Skin epidermis (tissue), 12 donors: ENCODE results near the gene HLA-DOB.
"Not testable (repeated sequence)": the region's sequence is repeated elsewhere in the genome, so short reads cannot be mapped to it uniquely, and the experiment has no call there.

Source experiments
- H3K27ac ChIP-seq, 21 experiments: fragments of 200-600 bp; sonication (generic) in 11 of 21; one replicate each; pipeline ENCODE4 v1.5.0; 2020; ENCODE audit warnings: mild to moderate bottlenecking in 3 of 21, inconsistent platforms in 2 of 21, moderate library complexity in 2 of 21
- H3K4me3 ChIP-seq, 7 experiments: fragments of 200-600 bp; sonication (generic) in 2 of 7; one replicate each; pipeline ENCODE4 v1.5.0; 2020; ENCODE audit warnings: inconsistent platforms in 2 of 7, mild to moderate bottlenecking in 2 of 7, moderate library complexity in 1 of 7

Gene HLA-DOB

GRCh38 chr6:32825966-32826365 is 9.2 kb upstream of the HLA-DOB start:
- Histone ChIP-seq H3K4me3 (no peak overlapping the region), H3K27ac (peak overlapping the region in 3 of 21 experiments; percentile 12 to 21 (median 17))

GRCh38 chr6:32819729-32820128 is 2.9 kb upstream of the HLA-DOB start:
- H3K4me3 ChIP-seq = no peak overlapping the region

GRCh38 chr6:32818867-32819266 is 2.1 kb upstream of the HLA-DOB start:
- H3K27ac ChIP-seq = peak overlapping the region in 1 of 21 experiments; percentile 31

More at GRCh38 chr6:32819729-32820128, 2.9 kb upstream of the HLA-DOB start:
- H3K27ac ChIP-seq = peak overlapping the region in 1 of 21 experiments; percentile 31

DNA sequence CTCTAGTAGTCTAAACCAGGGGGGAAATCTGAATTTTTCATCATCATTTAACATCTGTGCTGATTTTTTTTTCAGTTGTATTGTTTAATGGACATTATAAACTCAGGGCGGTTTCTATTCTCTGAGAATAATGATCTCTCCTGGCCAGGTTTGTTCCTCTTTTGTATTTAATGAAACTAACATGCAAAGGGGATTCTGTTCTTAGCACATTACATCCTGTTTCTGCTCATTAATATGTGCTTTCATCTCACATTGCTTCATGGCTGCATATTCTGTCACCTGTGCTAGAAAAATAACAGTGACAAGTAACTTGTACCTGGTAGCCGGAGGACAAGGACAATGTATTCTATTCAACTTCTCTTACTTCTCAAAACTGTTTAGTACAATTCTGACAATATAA is 806 bp downstream of the HLA-DOB start:
- Histone ChIP-seq H3K4me3 (peak overlapping the region in 1 of 7 experiments; percentile 14), H3K27ac (peak overlapping the region in 18 of 21 experiments; percentile 30 to 74 (median 64))

More at GRCh38 chr6:32818867-32819266, 2.1 kb upstream of the HLA-DOB start:
- no peak overlapping the region for H3K4me3 ChIP-seq

GRCh38 chr6:32815115-32815514 is 1.7 kb downstream of the HLA-DOB start:
- peak overlapping the region in 4 of 21 experiments; percentile 65 to 71 (median 68) for H3K27ac ChIP-seq
- H3K4me3 ChIP-seq = no peak overlapping the region

DNA sequence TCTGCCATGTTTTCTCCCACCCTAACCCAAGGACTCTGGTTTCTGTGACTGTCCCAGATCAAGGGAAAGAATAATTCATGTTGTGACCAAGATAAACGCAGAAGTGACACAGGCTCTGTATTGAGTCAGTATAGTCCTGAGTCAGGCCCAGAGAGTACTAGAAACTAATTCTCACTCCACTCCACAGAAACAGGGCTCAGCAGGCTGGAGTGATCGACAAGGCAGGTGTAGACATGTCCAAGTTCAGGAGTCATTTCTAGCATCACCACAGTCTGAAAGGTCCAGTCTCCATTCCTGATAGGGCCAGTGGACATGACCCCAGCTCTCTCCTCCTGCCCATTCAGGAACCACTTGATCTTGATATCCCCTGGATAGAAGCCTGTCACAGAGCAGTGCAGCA is 2.7 kb downstream of the HLA-DOB start:
- Histone ChIP-seq H3K4me3 (no peak overlapping the region), H3K27ac (peak overlapping the region in 1 of 21 experiments; percentile 22)

GRCh38 chr6:32809171-32809570 is 7.6 kb downstream of the HLA-DOB start:
- Histone ChIP-seq H3K27ac (no peak overlapping the region), H3K4me3 (no peak overlapping the region)

DNA sequence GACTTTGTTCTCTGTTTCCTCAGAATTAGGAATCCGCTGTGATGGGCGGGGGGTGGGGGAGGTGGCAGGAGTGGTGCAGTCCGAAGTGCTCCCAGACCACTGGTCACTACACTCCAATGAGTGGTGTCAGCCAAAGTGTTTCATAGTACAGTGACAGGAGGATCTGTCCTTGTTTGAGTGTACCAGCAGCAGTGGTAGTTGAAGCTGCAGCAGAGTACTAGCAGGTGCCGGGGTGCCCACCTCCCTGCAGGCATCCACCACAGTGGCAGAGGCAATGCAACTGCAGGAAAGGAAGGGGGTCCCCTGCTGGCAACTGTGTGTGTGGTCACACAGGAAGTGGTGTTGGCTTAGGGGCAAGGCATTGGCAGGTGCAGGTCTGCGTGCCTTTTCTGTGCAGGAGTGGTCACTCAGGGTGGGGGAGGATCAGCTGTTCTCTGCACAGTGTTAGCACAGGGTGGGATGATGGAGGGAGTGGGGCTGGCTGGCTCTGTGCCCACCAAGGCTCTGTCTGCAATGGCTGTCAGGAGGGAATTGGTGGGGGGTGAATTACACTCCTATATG is 9.7 kb downstream of the HLA-DOB start:
- H3K27ac ChIP-seq = no peak overlapping the region
- no peak overlapping the region for H3K4me3 ChIP-seq

DNA sequence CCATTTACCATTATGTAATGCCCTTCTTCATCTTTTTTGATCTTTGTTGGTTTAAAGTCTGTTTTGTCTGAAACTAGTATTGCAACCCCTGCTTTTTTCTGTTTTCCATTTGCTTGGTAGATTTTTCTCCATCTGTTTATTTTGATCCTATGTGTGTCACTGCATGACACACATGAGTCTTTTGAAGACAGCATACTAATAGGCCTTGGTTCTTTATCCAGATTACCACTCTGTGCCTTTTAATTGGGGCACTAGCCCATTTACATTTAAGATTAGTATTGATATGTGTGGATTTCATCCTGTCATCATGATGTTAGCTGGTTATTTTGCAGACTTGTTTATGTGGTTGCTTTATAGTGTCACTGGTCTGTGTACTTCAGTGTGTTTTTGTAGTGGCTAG is 11.4 kb downstream of the HLA-DOB start:
- not testable (repeated sequence) for H3K4me3 ChIP-seq, H3K27ac ChIP-seq

DNA sequence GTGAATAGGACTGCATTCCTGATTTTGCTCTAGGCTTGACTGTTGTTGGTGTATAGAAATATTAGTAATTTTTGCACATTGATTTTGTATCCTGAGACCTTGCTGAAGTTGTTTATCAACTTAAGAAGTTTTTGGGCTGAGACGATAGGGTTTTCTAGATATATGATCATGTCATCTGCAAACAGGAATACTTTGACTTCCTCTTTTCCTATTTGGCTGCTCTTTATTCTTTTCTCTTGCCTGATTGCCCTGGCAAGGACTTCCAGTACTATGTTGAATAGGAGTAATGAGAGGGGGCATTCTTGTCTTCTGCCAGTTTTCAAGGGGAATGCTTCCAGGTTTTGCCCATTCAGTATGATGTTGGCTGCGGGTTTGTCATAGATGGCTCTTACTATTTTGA is 13.4 kb downstream of the HLA-DOB start:
- Histone ChIP-seq H3K4me3 (no peak overlapping the region), H3K27ac (no peak overlapping the region)

- no peak overlapping the region for H3K27ac ChIP-seq
- H3K4me3 ChIP-seq = no peak overlapping the region
These were observed 17.1 kb downstream of the HLA-DOB start for GRCh38 chr6:32799740-32800139.

DNA sequence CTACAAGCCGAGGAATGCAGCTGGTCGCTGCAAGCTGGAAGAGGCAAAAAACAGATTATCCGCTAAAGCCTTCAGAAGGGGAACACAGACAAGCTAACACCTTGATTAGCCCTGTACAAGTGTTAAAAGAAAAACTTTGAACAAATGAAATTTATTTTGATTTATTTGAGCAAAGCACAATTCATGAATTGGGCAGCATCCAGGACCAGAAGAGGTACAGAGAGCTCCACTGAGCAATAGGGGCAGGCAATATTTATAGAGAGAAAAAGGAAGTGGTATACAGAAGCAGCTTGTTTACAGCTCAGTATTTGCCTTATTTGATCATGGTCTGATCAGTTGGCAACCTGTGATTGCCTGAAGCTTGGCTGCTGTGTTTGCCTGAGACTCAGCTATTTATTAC is 17.6 kb downstream of the HLA-DOB start:
- Histone ChIP-seq H3K4me3 (no peak overlapping the region), H3K27ac (no peak overlapping the region)

DNA sequence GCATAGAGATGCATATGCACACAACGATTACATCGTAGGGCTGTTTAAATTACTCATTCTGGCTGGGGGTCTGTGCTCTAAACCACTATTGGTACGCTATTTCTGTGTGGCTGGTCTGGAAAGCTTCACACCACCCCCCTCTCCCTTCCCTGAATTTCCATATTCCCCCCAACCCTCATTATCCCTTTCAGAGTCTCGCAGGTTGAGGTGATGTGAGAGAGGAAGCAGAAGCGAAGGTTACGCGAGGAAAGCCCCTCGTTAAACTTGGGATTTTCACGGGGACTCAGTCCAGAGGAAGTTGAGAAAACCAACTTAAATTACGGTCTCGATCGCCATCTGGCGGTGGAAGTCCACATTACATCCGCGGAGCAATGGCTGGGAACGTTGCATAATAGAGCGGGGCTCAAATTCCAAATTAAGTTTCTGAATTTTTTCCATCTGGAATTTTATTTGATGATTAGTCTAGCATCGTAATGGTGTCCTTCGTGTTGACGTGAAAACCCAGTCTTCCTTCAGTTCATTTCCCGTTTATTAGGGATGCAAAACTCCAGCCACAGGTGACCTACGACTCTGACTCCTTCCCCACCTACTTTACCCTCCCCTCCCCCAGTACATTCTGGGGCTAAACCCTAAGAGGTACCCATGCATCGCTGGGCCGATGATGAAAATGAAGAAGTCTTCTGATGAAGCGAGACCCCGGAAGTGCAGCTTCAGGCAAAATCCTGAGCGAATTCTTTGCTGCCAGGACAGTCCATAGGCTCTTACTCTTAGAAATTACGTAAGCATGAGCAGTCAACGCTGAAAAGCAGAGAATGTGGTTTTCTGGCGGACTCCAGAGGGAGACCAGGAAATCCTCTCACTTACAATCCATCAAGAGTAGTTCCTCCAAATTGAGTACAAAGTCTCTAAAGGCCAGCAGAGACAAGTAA is 19.7 kb downstream of the HLA-DOB start:
- Histone ChIP-seq H3K4me3 (peak overlapping the region in 3 of 7 experiments; percentile 1 to 20 (median 6)), H3K27ac (peak overlapping the region in 3 of 21 experiments; percentile 33 to 38 (median 33))

- Histone ChIP-seq H3K4me3 (no peak overlapping the region), H3K27ac (peak overlapping the region in 1 of 21 experiments; percentile 46)
These were observed 22.3 kb downstream of the HLA-DOB start for GRCh38 chr6:32794510-32794909.

GRCh38 chr6:32792901-32793435 is 23.8 kb downstream of the HLA-DOB start:
- Histone ChIP-seq H3K27ac (no peak overlapping the region), H3K4me3 (no peak overlapping the region)

- no peak overlapping the region for H3K27ac ChIP-seq
- no peak overlapping the region for H3K4me3 ChIP-seq
These were observed 26.5 kb downstream of the HLA-DOB start for GRCh38 chr6:32790306-32790705.

- Histone ChIP-seq H3K4me3 (no peak overlapping the region), H3K27ac (no peak overlapping the region)
These were observed 30.8 kb downstream of the HLA-DOB start for GRCh38 chr6:32785781-32786533.

GRCh38 chr6:32782923-32783322 is 33.9 kb downstream of the HLA-DOB start:
- H3K4me3 ChIP-seq, H3K27ac ChIP-seq: not testable (repeated sequence)

DNA sequence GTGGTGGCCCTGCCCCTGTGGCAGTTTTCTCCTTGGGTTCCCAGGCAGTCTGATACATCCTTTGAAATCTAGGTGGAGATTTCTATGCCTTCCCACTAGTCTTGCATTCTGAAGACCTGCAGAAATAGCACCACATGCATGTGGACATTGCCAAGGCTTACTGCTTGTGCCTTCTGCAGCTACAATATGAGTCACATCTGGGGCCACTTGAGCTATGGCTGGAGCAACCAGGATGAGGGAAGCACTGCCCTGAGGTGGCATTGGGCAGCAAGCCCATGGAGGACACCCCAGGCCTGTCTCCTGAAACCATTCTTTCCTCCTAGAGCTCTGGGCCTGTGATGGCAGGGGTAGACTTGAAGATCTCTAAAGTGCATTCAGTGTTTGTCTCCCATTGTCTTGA is 37.8 kb downstream of the HLA-DOB start:
- no peak overlapping the region for H3K4me3 ChIP-seq
- no peak overlapping the region for H3K27ac ChIP-seq

- Histone ChIP-seq H3K27ac (peak overlapping the region in 3 of 21 experiments; percentile 3 to 37 (median 9)), H3K4me3 (no peak overlapping the region)
These were observed 41.7 kb downstream of the HLA-DOB start for GRCh38 chr6:32775071-32775470.
